ENCODE results near the gene NUAK2. TPM values are rescaled to one million over a fixed set of nuclear protein-coding genes. Genes with fewer than 3 reads are reported as not detected.
"Not testable (repeated sequence)": the region's sequence is repeated elsewhere in the genome, so short reads cannot be mapped to it uniquely, and the experiment has no call there.

NUAK2 gene
- 1.2 TPM for total RNA-seq
- long read RNA-seq, transcript NUAK2-201 (7 exons, 3,441 nt), result major isoform, 7 of 7 reads
- long read RNA-seq, partial matches to known transcripts, result 0 of 7 reads
- long read RNA-seq, other reads (novel, unspliced or antisense), result 0 of 7 reads

GRCh38 chr1:205321162-205321958 is at the start of gene NUAK2:
NUAK2 (minus strand) TSS chr1:205321745; CDS start chr1:205321628, 117 bp downstream.
- DNase-seq (peak; percentile 97), ATAC-seq (ENCODE audit: poor library complexity) (peak; percentile 93)
- intact Hi-C loops (cut with DNase I), result no loop called here

GRCh38 chr1:205370780-205371179 is 49.2 kb upstream of the NUAK2 start:
- intact Hi-C loops (cut with DNase I), result no loop called here
- DNase-seq, result no peak
- no peak for ATAC-seq (ENCODE audit: poor library complexity)

- ATAC-seq (ENCODE audit: poor library complexity) (no peak), DNase-seq (no peak)
- intact Hi-C loops (cut with DNase I), result no loop called here
These were observed 48.2 kb upstream of the NUAK2 start for GRCh38 chr1:205369701-205370123.

GRCh38 chr1:205368478-205368877 is 46.9 kb upstream of the NUAK2 start:
- ATAC-seq (ENCODE audit: poor library complexity) (no peak), DNase-seq (no peak)
- intact Hi-C loops (cut with DNase I), result no loop called here

GRCh38 chr1:205365945-205366463 is 44.5 kb upstream of the NUAK2 start:
- no peak for DNase-seq
- ATAC-seq (ENCODE audit: poor library complexity), result no peak
- intact Hi-C loops (cut with DNase I), result no loop called here

GRCh38 chr1:205365086-205365485 is 43.5 kb upstream of the NUAK2 start:
- DNase-seq; intact Hi-C loops (cut with DNase I); ATAC-seq (ENCODE audit: poor library complexity): not testable (repeated sequence)

- DNase-seq, result no peak
- ATAC-seq (ENCODE audit: poor library complexity), result no peak
- intact Hi-C loops (cut with DNase I), result no loop called here
These were observed 39.3 kb upstream of the NUAK2 start for GRCh38 chr1:205360891-205361290.

GRCh38 chr1:205359771-205360565 is 38.4 kb upstream of the NUAK2 start:
- intact Hi-C loops (cut with DNase I), result loop anchor here (10.0 kb wide), 1 partner anchor 125 kb away; no protein-coding TSS in a partner anchor
- DNase-seq (no peak), ATAC-seq (ENCODE audit: poor library complexity) (no peak)

- DNase-seq, result no peak
- no peak for ATAC-seq (ENCODE audit: poor library complexity)
- intact Hi-C loops (cut with DNase I), result loop anchor here (10.0 kb wide), 1 partner anchor 126 kb away; no protein-coding TSS in a partner anchor
These were observed 37.0 kb upstream of the NUAK2 start for GRCh38 chr1:205358579-205358978.

- ATAC-seq (ENCODE audit: poor library complexity) (no peak), DNase-seq (no peak)
- intact Hi-C loops (cut with DNase I), result loop anchor here (10.0 kb wide), 1 partner anchor 127 kb away; no protein-coding TSS in a partner anchor
These were observed 36.0 kb upstream of the NUAK2 start for GRCh38 chr1:205357567-205357966.

GRCh38 chr1:205356440-205357139 is 35.0 kb upstream of the NUAK2 start, which contains the start of gene KLHDC8A:
KLHDC8A (minus strand) TSS chr1:205356922; CDS start chr1:205343604, 13,318 bp downstream.
- DNase-seq (no peak), ATAC-seq (ENCODE audit: poor library complexity) (no peak)
- intact Hi-C loops (cut with DNase I), result loop anchor here (10.0 kb wide), 1 partner anchor 128 kb away; no protein-coding TSS in a partner anchor

- no peak for DNase-seq
- intact Hi-C loops (cut with DNase I), result loop anchor here (10.0 kb wide), 1 partner anchor 130 kb away; no protein-coding TSS in a partner anchor
- peak; percentile 43 for ATAC-seq (ENCODE audit: poor library complexity)
These were observed 33.5 kb upstream of the NUAK2 start for GRCh38 chr1:205355075-205355453.

GRCh38 chr1:205354259-205355074 is 32.9 kb upstream of the NUAK2 start:
- ATAC-seq (ENCODE audit: poor library complexity) (peak; percentile 71), DNase-seq (no peak)
- intact Hi-C loops (cut with DNase I), result loop anchor here (10.0 kb wide), 1 partner anchor 130 kb away; no protein-coding TSS in a partner anchor

GRCh38 chr1:205353612-205354011 is 32.1 kb upstream of the NUAK2 start:
- no peak for ATAC-seq (ENCODE audit: poor library complexity)
- intact Hi-C loops (cut with DNase I), result loop anchor here (10.0 kb wide), 1 partner anchor 131 kb away; no protein-coding TSS in a partner anchor
- DNase-seq, result no peak

- intact Hi-C loops (cut with DNase I), result loop anchor here (10.0 kb wide), 1 partner anchor 132 kb away; no protein-coding TSS in a partner anchor
- ATAC-seq (ENCODE audit: poor library complexity) (no peak), DNase-seq (no peak)
These were observed 31.6 kb upstream of the NUAK2 start for GRCh38 chr1:205353191-205353590.

GRCh38 chr1:205351984-205352713 is 30.6 kb upstream of the NUAK2 start:
- intact Hi-C loops (cut with DNase I), result loop anchor here (10.0 kb wide), 1 partner anchor 133 kb away; no protein-coding TSS in a partner anchor
- no peak for ATAC-seq (ENCODE audit: poor library complexity)

More at GRCh38 chr1:205351984-205352713, 30.6 kb upstream of the NUAK2 start:
- no peak for DNase-seq
